HCT116 (cell line): ENCODE data around the gene GDAP1L1.

Experiments
- EGR1 ChIP-seq: IDR thresholded peaks from 2 replicates; pipeline ENCODE4 v1.6.1; 2012; ENCODE audit warnings: low read depth
- EZH2 ChIP-seq: fragments of 200-600 bp; sonication (generic); IDR thresholded peaks from 2 replicates; pipeline ENCODE4 v1.6.1; 2017; ENCODE audit warnings: antibody characterized with exemption, mixed run types
- FOSL1 ChIP-seq: IDR thresholded peaks from 2 replicates; pipeline ENCODE4 v1.6.1; 2012; ENCODE audit warnings: low read depth
- JUND ChIP-seq: IDR thresholded peaks from 2 replicates; pipeline ENCODE4 v1.6.1; 2012
- POLR2A ChIP-seq: IDR thresholded peaks from 2 replicates; pipeline ENCODE4 v1.7.0; 2011; ENCODE audit warnings: borderline replicate concordance; ENCODE audit not compliant: insufficient read depth, insufficient read length; ENCODE audit errors: extremely low read depth
- POLR2AphosphoS5 ChIP-seq: IDR thresholded peaks from 2 replicates; pipeline ENCODE4 v1.6.1; 2011; ENCODE audit warnings: mild to moderate bottlenecking, low read depth, low read length, moderate library complexity
- RAD21 ChIP-seq: IDR thresholded peaks from 2 replicates; pipeline ENCODE4 v1.6.1; 2012; ENCODE audit warnings: low read depth, mild to moderate bottlenecking
- YY1 ChIP-seq: IDR thresholded peaks from 2 replicates; pipeline ENCODE4 v1.6.1; 2011; ENCODE audit warnings: low read length, low read depth, moderate library complexity, mild to moderate bottlenecking; ENCODE audit not compliant: insufficient replicate concordance; ENCODE audit errors: extremely low read depth
- TF ChIP-seq, protein P1 (sequence below), 3 experiments: fragments of 200-600 bp in 1 of 3; sonication (generic) in 1 of 3; IDR thresholded peaks in 2 of 3; conservative IDR thresholded peaks in 1 of 3; 2 replicates each; pipeline ENCODE4 v1.5.1; 2012 to 2017; ENCODE audit warnings: low read depth in 2 of 3, low read length in 2 of 3, antibody characterized with exemption in 1 of 3, borderline replicate concordance in 1 of 3, control low read depth in 1 of 3, mild to moderate bottlenecking in 1 of 3, mixed read lengths in 1 of 3, mixed run types in 1 of 3, moderate library complexity in 1 of 3; ENCODE audit not compliant: insufficient read depth in 1 of 3
- TF ChIP-seq, protein P2 (sequence below): IDR thresholded peaks from 2 replicates; pipeline ENCODE4 v1.6.1; 2012

DNA sequence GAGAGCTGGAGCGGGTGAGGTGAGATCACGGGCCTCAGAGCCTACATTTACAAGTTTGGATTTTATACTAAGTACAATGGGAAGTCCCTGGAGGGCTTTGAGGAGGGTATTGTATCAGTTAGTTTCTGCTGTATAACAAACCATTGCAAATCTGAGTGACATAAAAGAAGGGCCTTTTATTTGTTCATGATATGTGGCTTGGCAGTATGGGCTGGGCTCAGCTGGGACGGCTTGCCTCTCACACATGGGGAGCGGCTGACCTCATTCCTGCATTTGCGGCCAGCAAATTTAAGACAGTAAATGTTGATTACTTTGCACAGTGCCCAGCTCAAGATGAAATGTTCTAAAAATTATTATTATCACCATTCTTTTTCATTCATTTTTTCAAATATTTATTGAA, 21.7 kb downstream of the GDAP1L1 start:
- TF ChIP-seq, protein P1, sequence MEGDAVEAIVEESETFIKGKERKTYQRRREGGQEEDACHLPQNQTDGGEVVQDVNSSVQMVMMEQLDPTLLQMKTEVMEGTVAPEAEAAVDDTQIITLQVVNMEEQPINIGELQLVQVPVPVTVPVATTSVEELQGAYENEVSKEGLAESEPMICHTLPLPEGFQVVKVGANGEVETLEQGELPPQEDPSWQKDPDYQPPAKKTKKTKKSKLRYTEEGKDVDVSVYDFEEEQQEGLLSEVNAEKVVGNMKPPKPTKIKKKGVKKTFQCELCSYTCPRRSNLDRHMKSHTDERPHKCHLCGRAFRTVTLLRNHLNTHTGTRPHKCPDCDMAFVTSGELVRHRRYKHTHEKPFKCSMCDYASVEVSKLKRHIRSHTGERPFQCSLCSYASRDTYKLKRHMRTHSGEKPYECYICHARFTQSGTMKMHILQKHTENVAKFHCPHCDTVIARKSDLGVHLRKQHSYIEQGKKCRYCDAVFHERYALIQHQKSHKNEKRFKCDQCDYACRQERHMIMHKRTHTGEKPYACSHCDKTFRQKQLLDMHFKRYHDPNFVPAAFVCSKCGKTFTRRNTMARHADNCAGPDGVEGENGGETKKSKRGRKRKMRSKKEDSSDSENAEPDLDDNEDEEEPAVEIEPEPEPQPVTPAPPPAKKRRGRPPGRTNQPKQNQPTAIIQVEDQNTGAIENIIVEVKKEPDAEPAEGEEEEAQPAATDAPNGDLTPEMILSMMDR (IDR thresholded peaks at IDR 0.05 in 2 of 3, conservative IDR thresholded peaks at IDR 0.05 in 1 of 3; ENCODE audit: borderline replicate concordance in 1 of 3, insufficient read depth in 1 of 3, low read depth in 2 of 3, low read length in 2 of 3), result no peak
- TF ChIP-seq POLR2AphosphoS5 (no peak), EZH2 (no peak), JUND (no peak), YY1 (no peak), EGR1 (no peak), POLR2A (no peak), RAD21 (no peak), FOSL1 (no peak)
- TF ChIP-seq, protein P2, sequence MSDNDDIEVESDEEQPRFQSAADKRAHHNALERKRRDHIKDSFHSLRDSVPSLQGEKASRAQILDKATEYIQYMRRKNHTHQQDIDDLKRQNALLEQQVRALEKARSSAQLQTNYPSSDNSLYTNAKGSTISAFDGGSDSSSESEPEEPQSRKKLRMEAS, result no peak
